Measurements from ENCODE around the gene IL13RA2.

Gene IL13RA2

GRCh38 chrX:115031989-115032388, 14.6 kb upstream of the IL13RA2 start:
- Histone ChIP-seq H3K27ac (no peak overlapping the region), H3K36me3 (no peaks in the 10 kb centered on the region), H3K4me3 (no peak overlapping the region), H3K4me1 (peaks cover 0 to 15% (median 2%) of the 10 kb centered on the region in 4 donors), H3K27me3 (no peaks in the 10 kb centered on the region), H3K9me3 (no peaks in the 10 kb centered on the region)
- TF ChIP-seq CTCF (IDR thresholded peaks at IDR 0.05) = no peak
- intact Hi-C loops (cut with DNase I; ENCODE audit: low total_unique reads) = no loop called here
- DNase-seq = no peak

- H3K27me3 ChIP-seq = no peaks in the 10 kb centered on the region
- no peak for DNase-seq
- TF ChIP-seq CTCF (IDR thresholded peaks at IDR 0.05) = no peak
- H3K9me3 ChIP-seq = no peaks in the 10 kb centered on the region
- intact Hi-C loops (cut with DNase I; ENCODE audit: low total_unique reads) = no loop called here
- H3K4me3 ChIP-seq = no peak overlapping the region
- H3K4me1 ChIP-seq = peaks cover 0 to 15% (median 2%) of the 10 kb centered on the region in 4 donors
- no peaks in the 10 kb centered on the region for H3K36me3 ChIP-seq
- H3K27ac ChIP-seq = peak overlapping the region; percentile 69 to 72
Observed at GRCh38 chrX:115030625-115031024, 13.2 kb upstream of the IL13RA2 start.

GRCh38 chrX:115029869-115030570, 12.6 kb upstream of the IL13RA2 start:
- no peaks in the 10 kb centered on the region for H3K9me3 ChIP-seq
- H3K4me1 ChIP-seq = peaks cover 0 to 15% (median 2%) of the 10 kb centered on the region in 4 donors
- intact Hi-C loops (cut with DNase I; ENCODE audit: low total_unique reads) = no loop called here
- DNase-seq = no peak
- TF ChIP-seq CTCF (IDR thresholded peaks at IDR 0.05) = no peak
- H3K36me3 ChIP-seq = no peaks in the 10 kb centered on the region
- peak overlapping the region; percentile 69 to 72 for H3K27ac ChIP-seq
- no peaks in the 10 kb centered on the region for H3K27me3 ChIP-seq
- H3K4me3 ChIP-seq = no peak overlapping the region

- no peak for DNase-seq
- no peak overlapping the region for H3K4me3 ChIP-seq
- H3K36me3 ChIP-seq = no peaks in the 10 kb centered on the region
- intact Hi-C loops (cut with DNase I; ENCODE audit: low total_unique reads) = no loop called here
- TF ChIP-seq CTCF (IDR thresholded peaks at IDR 0.05) = no peak
- no peaks in the 10 kb centered on the region for H3K9me3 ChIP-seq
- H3K27ac ChIP-seq = peak overlapping the region in 1 of 2 donors; percentile 69
- H3K27me3 ChIP-seq = no peaks in the 10 kb centered on the region
- H3K4me1 ChIP-seq = peaks cover 0 to 15% (median 2%) of the 10 kb centered on the region in 4 donors
Observed at GRCh38 chrX:115029440-115029839, 12.0 kb upstream of the IL13RA2 start.

- Histone ChIP-seq H3K4me1 (no peaks in the 10 kb centered on the region), H3K9me3 (no peaks in the 10 kb centered on the region), H3K27me3 (no peaks in the 10 kb centered on the region), H3K36me3 (no peaks in the 10 kb centered on the region), H3K4me3 (no peak overlapping the region), H3K27ac (no peak overlapping the region)
- DNase-seq = no peak
- intact Hi-C loops (cut with DNase I; ENCODE audit: low total_unique reads) = no loop called here
- TF ChIP-seq CTCF (IDR thresholded peaks at IDR 0.05) = no peak
Observed at GRCh38 chrX:115023811-115024210, 6.4 kb upstream of the IL13RA2 start.
